Heart right ventricle (tissue), 16 donors: ENCODE data around the gene MAP2K5. TPM values are rescaled to one million over a fixed set of nuclear protein-coding genes. Genes with fewer than 3 reads are reported as not detected.

Experiments
- ATAC-seq, 8 donors: fragments of 200-7000 bp; cut with Tn5 transposase; one replicate each; pipeline ENCODE4 v1.9.1; 2020; ENCODE audit warnings: mild to moderate bottlenecking in 8 of 8, moderate library complexity in 8 of 8, moderate number of reproducible peaks in 1 of 8
- DNase-seq, 2 donors: peaks; one replicate each; pipeline ENCODE4 v3.0.0-alpha.2; 2020
- H3K27ac ChIP-seq, 10 donors: fragments of 200-600 bp; sonication (generic) in 2 of 10; one replicate each; pipeline versions ENCODE4 v1.5.0 to v1.8.0; 2020 to 2022; ENCODE audit warnings: mild to moderate bottlenecking in 3 of 10
- H3K27me3 ChIP-seq, 7 donors: fragments of 200-600 bp; one replicate each; pipeline ENCODE4 v1.8.0; 2021 to 2022; ENCODE audit warnings: mild to moderate bottlenecking in 2 of 7
- H3K36me3 ChIP-seq, 9 donors: fragments of 200-600 bp; sonication (generic) in 1 of 9; one replicate each; pipeline versions ENCODE4 v1.5.0 to v1.8.0; 2020 to 2022; ENCODE audit warnings: mild to moderate bottlenecking in 2 of 9
- H3K4me1 ChIP-seq, 9 donors: fragments of 200-600 bp; sonication (generic) in 1 of 9; one replicate each; pipeline versions ENCODE4 v1.5.0 to v1.8.0; 2020 to 2022; ENCODE audit warnings: mild to moderate bottlenecking in 4 of 9
- H3K4me3 ChIP-seq, 10 donors: fragments of 200-600 bp; sonication (generic) in 2 of 10; one replicate each; pipeline versions ENCODE4 v1.5.0 to v1.8.0; 2020 to 2022; ENCODE audit warnings: mild to moderate bottlenecking in 7 of 10, moderate library complexity in 2 of 10
- H3K9me3 ChIP-seq, 11 donors: fragments of 200-600 bp in 10 of 11; sonication (generic) in 2 of 11; one replicate each; pipeline versions ENCODE4 v1.5.0 to v1.8.0; 2013 to 2022; ENCODE audit warnings: mild to moderate bottlenecking in 2 of 11, control low read depth in 1 of 11, moderate library complexity in 1 of 11
- WGBS, 2 donors: extraction: QIAGEN DNeasy Blood & Tissue Kit; methylation state at CpG; one replicate each; pipeline ENCODE4 v1.1.7; 2013; ENCODE audit warnings: inconsistent platforms in 1 of 2; 5-methylcytosine and 5-hydroxymethylcytosine counted together
- intact Hi-C, 10 donors: fragments of 100-400 bp; cut with DNase I; formaldehyde crosslinking; loops; one replicate each; pipeline versions ENCODE4 v1.11.1 to v1.14.2; 2022
- polyA plus RNA-seq, 2 donors: library from polyadenylated mRNA; stranded (reverse); fragments of 200-250 nt; gene quantifications; one replicate each; pipeline ENCODE4 v1.2.3, GENCODE V29; 2013
- total RNA-seq, 10 donors: library from RNA; stranded (reverse); fragmentation: NEBNext Ultra II Directional in 3 of 10; extraction: Animal tissue kit (Norgen Biotek cat#: 25700) in 3 of 10; gene quantifications; one replicate each; pipeline versions ENCODE4 v1.2.1 to v1.2.4, GENCODE V29; 2021 to 2023
- TF ChIP-seq, protein P1 (sequence below), 9 donors: fragments of 200-600 bp; sonication (generic) in 2 of 9; IDR thresholded peaks; one replicate each; pipeline versions ENCODE4 v1.5.0 to v1.8.0; 2021 to 2022; ENCODE audit warnings: antibody characterized with exemption in 9 of 9, mild to moderate bottlenecking in 5 of 9, moderate library complexity in 1 of 9
- donor health status: Arrhythmogenic right ventricular cardiomyopathy.
- donor health status: ischemic (EF 13 %, LVEDD 7.1; RV severe dilation, severe dysfunction).
- donor health status: healthy with polysubstance abuse.
- donor health status: DM: no; HTN: yes; CAD: no.
- donor health status: DM: no; HTN: no; CAD: no.
- donor health status: ischemic (EF 25% LVEDD 6.9; RV normal size, moderate dysfunction).
- donor health status: ischemic (EF 25% LVEDD 5.7; RV mildly dilated, moderate dysfunction).
- donor health status: healthy.
- donor health status: DM: yes; HTN: yes; CAD: no.
- donor health status: Ischemic cardiomyopathy.
- donor health status: ischemic (EF 35%, LVEDD 5.7; RV mildly dilated, moderate dysfunction).
- donor health status: nonischemic (EF 11% LVEDD 7.7; RV severe dilation, severe dysfunction).
- donor health status: DM: yes; HTN: yes; CAD: no.
- donor health status: PGD.
- donor health status: ischemic (EF 29% LVEDD 5.4; RV normal size, mild dysfunction).
- donor health status: nonischemic (EF 23%, LVEDD 6.1; RV moderate dilation, normal function).

Gene MAP2K5
- total and polyA plus RNA-seq, 12 donors, result 7.7 to 34.3 (median 21.0) TPM

DNA sequence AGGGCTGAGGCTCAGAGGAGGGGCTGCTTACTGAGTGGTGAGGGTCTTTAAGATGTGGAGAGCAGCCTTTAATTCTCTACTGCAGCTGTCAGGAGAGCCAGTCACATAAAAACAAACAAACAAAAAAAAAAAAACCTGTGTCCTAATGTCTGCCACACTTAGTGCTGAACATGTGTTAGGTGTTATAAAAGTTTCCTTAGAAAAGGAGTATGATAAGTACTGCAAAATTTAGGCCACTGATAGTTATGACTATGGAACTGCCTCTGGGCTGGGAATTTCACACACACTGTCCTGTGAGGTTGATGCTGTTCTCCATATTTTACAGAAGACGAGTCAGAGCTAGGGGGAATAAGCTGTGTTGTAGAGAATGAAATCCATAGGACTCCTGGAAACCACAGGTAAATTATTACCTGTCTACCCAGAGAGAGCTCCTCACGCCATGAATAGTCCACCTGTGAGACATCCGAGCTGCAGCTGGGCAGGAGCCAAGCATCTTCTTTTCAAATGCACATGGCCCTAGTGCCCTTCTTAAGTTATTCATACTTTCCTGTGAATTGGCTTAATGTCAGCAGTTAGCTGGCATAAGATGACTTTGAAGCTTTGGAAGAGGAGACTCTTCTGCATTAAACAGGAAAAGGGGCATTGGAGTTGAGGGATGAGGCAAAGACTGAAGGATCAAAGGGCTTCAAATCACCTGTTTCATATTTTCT, 248.3 kb downstream of the MAP2K5 start:
- ATAC-seq (no peak), DNase-seq (no peak)
- H3K4me3 ChIP-seq, result no peak overlapping the region
- no peaks in the 10 kb centered on the region for H3K4me1 ChIP-seq
- H3K27ac ChIP-seq, result no peak overlapping the region
- TF ChIP-seq, protein P1, sequence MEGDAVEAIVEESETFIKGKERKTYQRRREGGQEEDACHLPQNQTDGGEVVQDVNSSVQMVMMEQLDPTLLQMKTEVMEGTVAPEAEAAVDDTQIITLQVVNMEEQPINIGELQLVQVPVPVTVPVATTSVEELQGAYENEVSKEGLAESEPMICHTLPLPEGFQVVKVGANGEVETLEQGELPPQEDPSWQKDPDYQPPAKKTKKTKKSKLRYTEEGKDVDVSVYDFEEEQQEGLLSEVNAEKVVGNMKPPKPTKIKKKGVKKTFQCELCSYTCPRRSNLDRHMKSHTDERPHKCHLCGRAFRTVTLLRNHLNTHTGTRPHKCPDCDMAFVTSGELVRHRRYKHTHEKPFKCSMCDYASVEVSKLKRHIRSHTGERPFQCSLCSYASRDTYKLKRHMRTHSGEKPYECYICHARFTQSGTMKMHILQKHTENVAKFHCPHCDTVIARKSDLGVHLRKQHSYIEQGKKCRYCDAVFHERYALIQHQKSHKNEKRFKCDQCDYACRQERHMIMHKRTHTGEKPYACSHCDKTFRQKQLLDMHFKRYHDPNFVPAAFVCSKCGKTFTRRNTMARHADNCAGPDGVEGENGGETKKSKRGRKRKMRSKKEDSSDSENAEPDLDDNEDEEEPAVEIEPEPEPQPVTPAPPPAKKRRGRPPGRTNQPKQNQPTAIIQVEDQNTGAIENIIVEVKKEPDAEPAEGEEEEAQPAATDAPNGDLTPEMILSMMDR (IDR thresholded peaks at IDR 0.05), result no peak
- no peaks in the 10 kb centered on the region for H3K27me3 ChIP-seq
- WGBS, 2 donors, result 98% methylated on average over 3 of the region's 3 CpGs
- intact Hi-C loops, result no loop called here
- peaks cover 0 to 19% (median 4%) of the 10 kb centered on the region in 11 donors for H3K9me3 ChIP-seq
- no peaks in the 10 kb centered on the region for H3K36me3 ChIP-seq

DNA sequence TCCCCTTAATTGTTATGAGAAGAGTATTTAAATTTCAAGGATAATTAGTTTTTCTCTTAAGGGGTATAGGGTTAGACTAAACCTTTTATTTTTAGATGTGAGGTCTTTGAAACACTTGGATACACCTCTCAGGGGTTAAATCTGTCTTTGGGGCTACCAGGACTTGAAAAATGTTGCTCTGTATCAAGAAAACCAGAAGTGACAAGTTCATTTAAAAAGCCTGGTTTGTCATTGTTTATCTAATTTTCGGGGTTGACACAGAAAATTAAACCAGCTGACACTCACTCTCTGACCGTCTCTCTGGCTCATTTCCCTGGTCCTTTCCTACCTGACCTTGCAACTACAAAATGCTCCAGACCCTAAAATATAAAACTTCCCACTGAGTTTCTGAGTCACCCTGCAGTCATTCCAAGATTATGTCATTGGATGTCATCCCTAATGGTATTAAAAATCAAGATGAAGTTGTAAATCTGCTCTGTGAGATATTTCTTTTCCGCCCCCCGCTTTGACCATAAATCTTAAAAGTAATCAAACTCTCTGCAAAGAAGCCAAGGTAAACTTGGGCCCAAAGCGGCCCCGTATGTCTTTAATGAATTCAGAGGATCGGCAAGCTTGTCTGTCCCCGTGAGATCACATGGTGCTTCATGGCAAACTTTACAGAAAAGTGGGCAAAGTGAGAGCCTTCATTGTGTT, 249.9 kb downstream of the MAP2K5 start:
- no peak for ATAC-seq
- H3K9me3 ChIP-seq, result peaks cover 0 to 19% (median 4%) of the 10 kb centered on the region in 11 donors
- H3K4me1 ChIP-seq, result peaks cover 0 to 15% (median 6%) of the 10 kb centered on the region in 9 donors
- intact Hi-C loops, result no loop called here
- 90 to 94% methylated on average over 8 of the region's 8 CpGs for WGBS, 2 donors
- TF ChIP-seq, protein P1 (IDR thresholded peaks at IDR 0.05), result no peak
- H3K36me3 ChIP-seq, result no peaks in the 10 kb centered on the region
- no peak overlapping the region for H3K27ac ChIP-seq
- H3K27me3 ChIP-seq, result no peaks in the 10 kb centered on the region
- no peak overlapping the region for H3K4me3 ChIP-seq
- DNase-seq, result no peak

DNA sequence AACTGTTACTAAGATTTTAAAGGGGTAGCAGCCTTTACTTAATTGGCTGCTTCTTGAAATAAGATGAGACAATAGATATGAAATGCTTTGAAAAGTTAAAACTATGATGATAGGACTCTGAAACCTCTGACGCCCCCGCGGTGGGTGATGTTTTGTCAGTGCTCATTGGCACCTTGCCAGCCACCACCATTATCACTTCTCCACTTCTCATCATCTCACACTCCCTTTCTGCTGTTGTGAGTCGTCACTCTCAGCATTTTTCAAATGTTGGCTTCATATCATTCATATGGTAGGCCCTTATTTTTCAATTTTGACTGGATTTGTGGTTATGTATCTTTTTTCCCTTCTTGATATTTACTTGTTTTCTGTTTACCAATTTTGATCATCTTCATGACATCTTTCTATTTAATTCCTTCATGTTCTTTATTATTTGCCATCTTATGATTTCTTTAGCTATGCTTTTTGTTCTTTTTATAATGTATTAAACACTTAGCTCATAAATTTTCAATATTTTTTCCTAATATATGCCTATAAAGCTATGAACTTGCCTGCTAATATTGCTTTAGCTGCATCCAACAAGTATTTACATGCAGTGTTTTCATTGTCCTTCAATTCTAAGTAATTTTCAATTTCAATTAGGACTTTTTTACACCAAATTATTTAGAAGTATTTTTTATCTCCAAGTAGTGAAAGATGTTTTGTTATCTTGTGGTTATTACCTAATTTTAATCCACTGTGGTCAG, 252.5 kb downstream of the MAP2K5 start:
- H3K27ac ChIP-seq, result no peak overlapping the region
- DNase-seq (no peak), ATAC-seq (no peak)
- TF ChIP-seq, protein P1 (IDR thresholded peaks at IDR 0.05), result no peak
- peaks cover 0 to 9% (median 0%) of the 10 kb centered on the region in 9 donors for H3K36me3 ChIP-seq
- no peak overlapping the region for H3K4me3 ChIP-seq
- peaks cover 0 to 16% (median 9%) of the 10 kb centered on the region in 9 donors for H3K4me1 ChIP-seq
- H3K27me3 ChIP-seq, result no peaks in the 10 kb centered on the region
- intact Hi-C loops, result no loop called here
- H3K9me3 ChIP-seq, result peaks cover 0 to 19% (median 4%) of the 10 kb centered on the region in 11 donors
- 71 to 79% methylated on average over 4 of the region's 4 CpGs for WGBS, 2 donors
